ENCODE results near the gene CEACAM18.

Gene CEACAM18

GRCh38 chr19:51539821-51540366, 61.6 kb downstream of the CEACAM18 start:
- ATAC-seq, result no peak

Measured in activated CD4-positive, CD25-positive, alpha-beta regulatory T cell treated with anti-CD3 and anti-CD28 coated beads, Interleukin-2, amount 50 U/mL, for 24 hours (primary cell).